CD4-positive, alpha-beta T cell (primary cell): Measurements from ENCODE around the gene SPTBN5. TPM values are rescaled to one million over a fixed set of nuclear protein-coding genes. Genes with fewer than 3 reads are reported as not detected.

Source experiments
- ATAC-seq: fragments of 200-7000 bp; cut with Tn5 transposase; one replicate; pipeline ENCODE4 v1.10.0; 2022; ENCODE audit warnings: mild to moderate bottlenecking; ENCODE audit not compliant: poor library complexity
- CTCF ChIA-PET: fragments of 350-600 bp; sonication (Branson Sonifier 250); formaldehyde crosslinking; loops from one replicate; lab custom pipeline; 2021; ENCODE audit warnings: antibody characterized with exemption, inconsistent platforms; lab: Charles Lee
- POLR2A ChIA-PET: fragments of 350-600 bp; sonication (Branson Sonifier 250); formaldehyde crosslinking; loops from one replicate; lab custom pipeline; 2021; ENCODE audit warnings: antibody characterized with exemption, inconsistent platforms; lab: Charles Lee
- DNase-seq, 14 experiments: peaks; one replicate each; pipeline ENCODE4 v3.0.0-alpha.2; 2013 to 2020; ENCODE audit warnings: mixed read lengths in 2 of 14
- H3K27ac ChIP-seq, 2 donors: one replicate each; pipeline versions ENCODE4 v1.5.1 to v1.7.0; 2013; ENCODE audit warnings: low read length in 2 of 2, low read depth in 1 of 2, mild to moderate bottlenecking in 1 of 2
- H3K27me3 ChIP-seq, 2 experiments: 1 replicate in 1 of 2; 2 replicates in 1 of 2; pipeline versions ENCODE4 v1.6.1 to v1.7.0; 2013; ENCODE audit warnings: low read length in 2 of 2, control low read depth in 1 of 2, mild to moderate bottlenecking in 1 of 2, moderate library complexity in 1 of 2; ENCODE audit not compliant: insufficient read depth in 2 of 2, control insufficient read depth in 1 of 2
- H3K36me3 ChIP-seq: one replicate; pipeline ENCODE4 v1.6.1; 2013; ENCODE audit warnings: low read length, control low read depth; ENCODE audit not compliant: insufficient read depth
- H3K4me1 ChIP-seq: one replicate; pipeline ENCODE4 v1.6.1; 2013; ENCODE audit warnings: low read length, control low read depth; ENCODE audit not compliant: insufficient read depth
- H3K4me3 ChIP-seq: one replicate; pipeline ENCODE4 v1.5.1; 2013; ENCODE audit warnings: mild to moderate bottlenecking, low read length, moderate library complexity
- H3K9me3 ChIP-seq, 2 experiments: 1 replicate in 1 of 2; 2 replicates in 1 of 2; pipeline versions ENCODE4 v1.6.1 to v1.7.0; 2013; ENCODE audit warnings: low read length in 2 of 2, mild to moderate bottlenecking in 2 of 2, control low read depth in 1 of 2, moderate library complexity in 1 of 2; ENCODE audit not compliant: control insufficient read depth in 1 of 2, insufficient read depth in 1 of 2
- H3K27ac Mint-ChIP-seq: one replicate; pipeline ENCODE4 v1.8.0; 2020; ENCODE audit warnings: mixed read lengths
- H3K27me3 Mint-ChIP-seq: one replicate; pipeline ENCODE4 v1.8.0; 2021; ENCODE audit warnings: mixed read lengths
- H3K36me3 Mint-ChIP-seq: one replicate; pipeline ENCODE4 v1.8.0; 2021; ENCODE audit warnings: low read depth, mixed read lengths
- H3K4me1 Mint-ChIP-seq: one replicate; pipeline ENCODE4 v1.8.0; 2021; ENCODE audit warnings: low read depth, mixed read lengths
- H3K4me3 Mint-ChIP-seq: one replicate; pipeline ENCODE4 v1.8.0; 2020; ENCODE audit warnings: mild to moderate bottlenecking, mixed read lengths
- H3K9me3 Mint-ChIP-seq: one replicate; pipeline ENCODE4 v1.8.0; 2020; ENCODE audit warnings: mixed read lengths
- intact Hi-C, 2 experiments: fragments of 100-400 bp; cut with DNase I in 1 of 2; cut with micrococcal nuclease in 1 of 2; formaldehyde crosslinking; loops; one replicate each; pipeline versions ENCODE4 v1.15.1 to v1.9.0; 2023 to 2025; cut with DNase I, micrococcal nuclease
- total RNA-seq, 174 experiments: library from RNA in 2 of 174; stranded (reverse) in 2 of 174; gene quantifications; one replicate each; pipeline ENCODE4 v1.2.3 and lab custom pipeline; 2021 to 2026
- TF ChIP-seq, protein P1 (sequence below): fragments of 200-600 bp; IDR thresholded peaks from one replicate; pipeline ENCODE4 v1.8.0; 2022; ENCODE audit warnings: antibody characterized with exemption, mild to moderate bottlenecking

SPTBN5 gene
- total RNA-seq, 2 experiments from 2014 or later: 2.2 to 2.3 TPM

DNA sequence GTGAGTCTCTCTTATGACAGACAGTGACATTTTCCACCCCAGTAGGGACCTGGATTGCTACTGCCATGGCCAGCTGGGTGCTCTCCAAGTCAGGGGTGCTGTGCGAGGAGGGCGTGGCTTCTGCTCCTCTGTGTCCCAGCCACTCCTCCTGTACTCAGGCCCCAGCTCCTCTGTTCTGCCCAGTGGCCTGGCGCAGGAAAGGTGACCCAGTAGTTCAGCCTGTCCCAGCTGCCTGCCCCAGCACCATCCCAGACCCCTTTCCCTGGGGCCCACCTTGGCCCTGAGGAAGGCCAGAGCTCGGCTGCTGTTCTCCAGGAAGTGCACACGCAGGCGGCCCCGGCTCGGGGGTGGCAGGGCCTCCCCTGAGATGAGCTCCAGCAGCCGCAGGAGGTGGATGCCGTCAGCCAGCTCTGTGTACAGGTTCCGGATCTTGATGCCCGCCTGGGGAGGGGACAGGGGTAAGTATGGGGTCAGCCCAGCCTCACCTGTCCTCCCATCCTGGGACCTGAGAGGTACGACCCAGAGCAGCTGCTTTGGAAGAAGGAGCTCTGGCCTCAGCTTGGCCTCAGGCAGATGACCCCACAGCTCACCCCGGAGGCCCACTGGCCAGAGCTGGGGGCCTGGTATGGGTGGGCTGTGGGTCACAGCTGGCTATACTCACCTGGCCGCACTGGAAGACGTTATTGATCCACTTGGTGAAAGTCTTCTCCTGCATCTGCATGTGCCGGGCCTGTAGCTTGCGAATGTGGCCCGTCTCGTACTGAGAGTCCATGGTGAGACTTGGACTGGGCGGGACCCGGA lies 1.0 kb downstream of the SPTBN5 start:
- H3K27ac Mint-ChIP-seq: peak overlapping the region; percentile 100
- H3K4me3 Mint-ChIP-seq: peak overlapping the region; percentile 73
- H3K9me3 Mint-ChIP-seq: no peaks in the 10 kb centered on the region
- Histone ChIP-seq H3K27me3 (no peaks in the 10 kb centered on the region), H3K4me1 (peaks cover 71% of the 10 kb centered on the region), H3K4me3 (peak overlapping the region; percentile 36), H3K9me3 (peaks cover 0 to 6% of the 10 kb centered on the region in 2 experiments), H3K36me3 (no peaks in the 10 kb centered on the region), H3K27ac (peak overlapping the region; percentile 85 to 92)
- DNase-seq (peak in 11 of 14 experiments; percentile 17 to 60 (median 34)), ATAC-seq (peak; percentile 18)
- ChIA-PET CTCF (interaction anchor here (2.5 kb wide), 1 partner anchor 12 kb away, joined by 15 read pairs; no protein-coding TSS in a partner anchor), POLR2A (interaction anchor here (1.0 to 4.1 kb wide), 8 partner anchors 12 to 119 kb away, joined by 3 to 17 read pairs (median 7); partner anchors contain the start of genes EHD4 and MAPKBP1)
- intact Hi-C loops: no loop called here
- H3K27me3 Mint-ChIP-seq: no peaks in the 10 kb centered on the region
- peaks cover 12% of the 10 kb centered on the region for H3K36me3 Mint-ChIP-seq
- peaks cover 64% of the 10 kb centered on the region for H3K4me1 Mint-ChIP-seq
- TF ChIP-seq, protein P1, sequence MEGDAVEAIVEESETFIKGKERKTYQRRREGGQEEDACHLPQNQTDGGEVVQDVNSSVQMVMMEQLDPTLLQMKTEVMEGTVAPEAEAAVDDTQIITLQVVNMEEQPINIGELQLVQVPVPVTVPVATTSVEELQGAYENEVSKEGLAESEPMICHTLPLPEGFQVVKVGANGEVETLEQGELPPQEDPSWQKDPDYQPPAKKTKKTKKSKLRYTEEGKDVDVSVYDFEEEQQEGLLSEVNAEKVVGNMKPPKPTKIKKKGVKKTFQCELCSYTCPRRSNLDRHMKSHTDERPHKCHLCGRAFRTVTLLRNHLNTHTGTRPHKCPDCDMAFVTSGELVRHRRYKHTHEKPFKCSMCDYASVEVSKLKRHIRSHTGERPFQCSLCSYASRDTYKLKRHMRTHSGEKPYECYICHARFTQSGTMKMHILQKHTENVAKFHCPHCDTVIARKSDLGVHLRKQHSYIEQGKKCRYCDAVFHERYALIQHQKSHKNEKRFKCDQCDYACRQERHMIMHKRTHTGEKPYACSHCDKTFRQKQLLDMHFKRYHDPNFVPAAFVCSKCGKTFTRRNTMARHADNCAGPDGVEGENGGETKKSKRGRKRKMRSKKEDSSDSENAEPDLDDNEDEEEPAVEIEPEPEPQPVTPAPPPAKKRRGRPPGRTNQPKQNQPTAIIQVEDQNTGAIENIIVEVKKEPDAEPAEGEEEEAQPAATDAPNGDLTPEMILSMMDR: no peak

DNA sequence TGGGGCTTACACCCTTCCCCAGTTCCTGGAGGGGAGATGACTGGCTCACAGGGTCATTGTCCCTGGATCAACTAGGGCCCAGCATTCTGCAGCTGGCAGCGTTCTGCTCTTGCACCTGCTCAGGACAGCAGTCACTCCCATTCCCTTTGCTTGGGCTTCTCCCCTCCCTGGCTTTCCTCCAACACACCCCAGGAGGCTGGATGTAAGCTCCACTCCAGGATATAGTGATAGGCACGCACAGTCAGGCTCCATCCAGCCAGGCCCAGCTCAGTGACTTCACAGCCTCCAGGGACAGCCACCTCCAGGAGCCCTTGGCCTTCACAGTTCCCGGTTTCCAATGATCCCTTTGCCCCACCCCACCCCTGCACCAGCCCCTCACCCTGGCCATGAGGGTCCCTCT lies 1.9 kb downstream of the SPTBN5 start:
- Histone ChIP-seq H3K9me3 (peaks cover 0 to 6% of the 10 kb centered on the region in 2 experiments), H3K27ac (peak overlapping the region in 1 of 2 donors; percentile 85), H3K27me3 (no peaks in the 10 kb centered on the region), H3K4me3 (no peak overlapping the region), H3K4me1 (peaks cover 75% of the 10 kb centered on the region), H3K36me3 (no peaks in the 10 kb centered on the region)
- H3K36me3 Mint-ChIP-seq: peaks cover 7% of the 10 kb centered on the region
- TF ChIP-seq, protein P1: no peak
- H3K4me1 Mint-ChIP-seq: peaks cover 58% of the 10 kb centered on the region
- ChIA-PET POLR2A (interaction anchor here (0.5 to 4.1 kb wide), 7 partner anchors 22 to 478 kb away, joined by 3 to 17 read pairs (median 8); partner anchors contain the start of genes EHD4 and MAPKBP1), CTCF (interaction anchor here (2.5 kb wide), 1 partner anchor 13 kb away, joined by 15 read pairs; no protein-coding TSS in a partner anchor)
- H3K9me3 Mint-ChIP-seq: no peaks in the 10 kb centered on the region
- H3K27me3 Mint-ChIP-seq: no peaks in the 10 kb centered on the region
- DNase-seq: no peak
- intact Hi-C loops: no loop called here
- peak overlapping the region; percentile 100 for H3K27ac Mint-ChIP-seq
- no peak overlapping the region for H3K4me3 Mint-ChIP-seq
- no peak for ATAC-seq

DNA sequence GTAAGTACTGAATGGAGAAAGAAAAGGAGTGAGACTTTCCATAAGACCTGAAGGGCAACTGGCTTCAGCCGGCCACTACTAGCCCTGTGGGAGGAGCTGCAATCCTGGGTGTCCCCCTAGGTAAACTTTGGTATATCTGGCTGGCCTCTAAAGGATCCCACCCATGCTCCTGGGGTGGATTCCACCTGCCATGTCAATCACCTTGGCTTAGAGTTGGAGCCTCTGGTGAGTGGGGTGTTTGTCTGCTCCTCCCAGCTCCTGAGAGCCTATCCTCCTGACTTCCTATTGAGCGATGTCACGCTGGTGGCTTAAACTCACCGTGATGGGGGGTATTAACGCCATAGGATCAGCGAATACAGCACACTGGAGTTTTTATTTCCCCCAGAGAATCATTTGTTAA lies 2.6 kb downstream of the SPTBN5 start:
- Mint-ChIP-seq H3K27me3 (no peaks in the 10 kb centered on the region), H3K9me3 (no peaks in the 10 kb centered on the region), H3K36me3 (peaks cover 7% of the 10 kb centered on the region), H3K27ac (peak overlapping the region; percentile 100), H3K4me1 (peaks cover 55% of the 10 kb centered on the region), H3K4me3 (no peak overlapping the region)
- intact Hi-C loops: no loop called here
- Histone ChIP-seq H3K27ac (no peak overlapping the region), H3K4me3 (no peak overlapping the region), H3K9me3 (peaks cover 0 to 6% of the 10 kb centered on the region in 2 experiments), H3K4me1 (peaks cover 69% of the 10 kb centered on the region), H3K36me3 (no peaks in the 10 kb centered on the region), H3K27me3 (no peaks in the 10 kb centered on the region)
- ATAC-seq: no peak
- DNase-seq: no peak
- POLR2A ChIA-PET: interaction anchor here (2.6 to 4.1 kb wide), 2 partner anchors 21 to 46 kb away, joined by 13 to 17 read pairs; no protein-coding TSS in a partner anchor
- TF ChIP-seq, protein P1: no peak
- CTCF ChIA-PET: interaction anchor here (2.5 kb wide), 1 partner anchor 13 kb away, joined by 15 read pairs; no protein-coding TSS in a partner anchor
